ENCODE results near the gene RASAL2.

The RASAL2 gene

GRCh38 chr1:178457651-178458050 is 363.7 kb downstream of the RASAL2 start:
- H3K4me1 ChIP-seq (ENCODE audit: control insufficient read depth in 1 of 2, insufficient read depth in 1 of 2, low read depth in 1 of 2, low read length in 1 of 2), result no peaks in the 10 kb centered on the region
- TF ChIP-seq, protein P1, sequence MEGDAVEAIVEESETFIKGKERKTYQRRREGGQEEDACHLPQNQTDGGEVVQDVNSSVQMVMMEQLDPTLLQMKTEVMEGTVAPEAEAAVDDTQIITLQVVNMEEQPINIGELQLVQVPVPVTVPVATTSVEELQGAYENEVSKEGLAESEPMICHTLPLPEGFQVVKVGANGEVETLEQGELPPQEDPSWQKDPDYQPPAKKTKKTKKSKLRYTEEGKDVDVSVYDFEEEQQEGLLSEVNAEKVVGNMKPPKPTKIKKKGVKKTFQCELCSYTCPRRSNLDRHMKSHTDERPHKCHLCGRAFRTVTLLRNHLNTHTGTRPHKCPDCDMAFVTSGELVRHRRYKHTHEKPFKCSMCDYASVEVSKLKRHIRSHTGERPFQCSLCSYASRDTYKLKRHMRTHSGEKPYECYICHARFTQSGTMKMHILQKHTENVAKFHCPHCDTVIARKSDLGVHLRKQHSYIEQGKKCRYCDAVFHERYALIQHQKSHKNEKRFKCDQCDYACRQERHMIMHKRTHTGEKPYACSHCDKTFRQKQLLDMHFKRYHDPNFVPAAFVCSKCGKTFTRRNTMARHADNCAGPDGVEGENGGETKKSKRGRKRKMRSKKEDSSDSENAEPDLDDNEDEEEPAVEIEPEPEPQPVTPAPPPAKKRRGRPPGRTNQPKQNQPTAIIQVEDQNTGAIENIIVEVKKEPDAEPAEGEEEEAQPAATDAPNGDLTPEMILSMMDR (IDR thresholded peaks at IDR 0.05), result no peak
- no peaks in the 10 kb centered on the region for H3K27me3 ChIP-seq
- H3K9me3 ChIP-seq, result no peaks in the 10 kb centered on the region
- H3K36me3 ChIP-seq, result no peaks in the 10 kb centered on the region
- H3K27ac ChIP-seq, result no peak overlapping the region
- H3K4me3 ChIP-seq (ENCODE audit: low read depth in 1 of 2, low read length in 1 of 2), result no peak overlapping the region

GRCh38 chr1:178458203-178458602 is 364.3 kb downstream of the RASAL2 start:
- Histone ChIP-seq H3K4me3 (ENCODE audit: low read depth in 1 of 2, low read length in 1 of 2) (no peak overlapping the region), H3K4me1 (ENCODE audit: control insufficient read depth in 1 of 2, insufficient read depth in 1 of 2, low read depth in 1 of 2, low read length in 1 of 2) (no peaks in the 10 kb centered on the region), H3K27me3 (no peaks in the 10 kb centered on the region), H3K36me3 (no peaks in the 10 kb centered on the region), H3K27ac (no peak overlapping the region), H3K9me3 (no peaks in the 10 kb centered on the region)
- TF ChIP-seq, protein P1 (IDR thresholded peaks at IDR 0.05), result no peak

DNA sequence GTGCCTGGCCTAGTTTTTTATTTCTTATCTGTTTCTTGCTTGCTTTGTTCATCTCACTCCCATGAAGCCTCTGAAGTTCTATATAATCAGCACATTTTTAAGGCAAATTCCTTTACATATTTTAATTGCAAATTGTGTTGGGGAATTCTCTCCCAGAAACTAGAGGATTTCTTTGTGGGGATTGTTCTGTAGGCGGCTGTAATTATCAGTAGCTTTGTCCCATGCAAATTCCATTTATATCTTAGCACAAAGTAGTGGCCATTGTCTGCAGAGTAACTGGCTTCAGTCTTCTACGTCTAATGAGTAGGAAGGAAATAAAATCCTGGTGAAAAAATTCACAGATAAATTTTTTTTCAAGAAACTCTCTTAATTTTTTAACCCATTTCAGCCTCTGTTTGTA is 367.2 kb downstream of the RASAL2 start:
- TF ChIP-seq, protein P1 (IDR thresholded peaks at IDR 0.05), result no peak
- Histone ChIP-seq H3K4me1 (ENCODE audit: control insufficient read depth in 1 of 2, insufficient read depth in 1 of 2, low read depth in 1 of 2, low read length in 1 of 2) (no peaks in the 10 kb centered on the region), H3K27ac (no peak overlapping the region), H3K4me3 (ENCODE audit: low read depth in 1 of 2, low read length in 1 of 2) (no peak overlapping the region), H3K36me3 (no peaks in the 10 kb centered on the region), H3K27me3 (no peaks in the 10 kb centered on the region), H3K9me3 (no peaks in the 10 kb centered on the region)

DNA sequence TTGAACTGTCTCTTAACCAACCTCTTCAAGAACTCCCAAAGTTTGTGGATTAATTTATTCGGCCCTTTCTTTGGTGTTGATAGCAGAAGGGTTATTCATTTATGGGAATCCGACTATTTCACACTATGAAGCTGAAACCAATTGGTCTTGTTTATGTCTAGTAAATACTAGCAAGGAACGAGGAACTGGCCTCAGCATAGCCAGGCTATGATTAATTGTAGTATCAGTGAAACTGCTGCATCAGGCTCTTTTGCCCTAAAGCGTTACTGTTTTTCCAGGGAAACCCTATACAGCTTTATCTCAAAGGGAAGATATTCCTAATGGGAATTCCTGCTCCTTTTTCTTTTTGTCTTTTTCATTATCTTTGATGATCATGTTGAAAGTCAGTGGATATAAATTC is 367.8 kb downstream of the RASAL2 start:
- Histone ChIP-seq H3K9me3 (no peaks in the 10 kb centered on the region), H3K4me3 (ENCODE audit: low read depth in 1 of 2, low read length in 1 of 2) (no peak overlapping the region), H3K27me3 (no peaks in the 10 kb centered on the region), H3K36me3 (no peaks in the 10 kb centered on the region), H3K4me1 (ENCODE audit: control insufficient read depth in 1 of 2, insufficient read depth in 1 of 2, low read depth in 1 of 2, low read length in 1 of 2) (peaks cover 0 to 2% of the 10 kb centered on the region in 2 experiments), H3K27ac (no peak overlapping the region)
- TF ChIP-seq, protein P1 (IDR thresholded peaks at IDR 0.05), result no peak

DNA sequence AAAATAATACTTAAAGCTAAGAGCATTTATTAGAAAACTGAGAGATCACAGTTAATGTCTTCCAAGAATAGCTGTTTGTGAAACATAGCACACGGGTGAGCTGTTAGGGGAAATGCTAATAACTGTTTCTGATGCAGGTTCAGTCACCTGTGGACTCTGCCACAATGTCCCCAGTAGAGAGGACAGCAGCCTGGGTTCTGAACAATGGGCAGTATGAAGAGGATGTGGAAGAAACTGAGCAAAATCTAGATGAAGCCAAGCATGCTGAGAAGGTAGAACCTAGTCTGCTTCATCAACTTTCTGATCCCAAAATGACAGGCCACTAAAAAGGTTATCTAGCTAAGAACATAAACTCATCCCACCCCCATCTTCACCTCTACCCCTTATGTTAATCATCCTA is 370.2 kb downstream of the RASAL2 start:
- peaks cover 3 to 10% of the 10 kb centered on the region in 2 experiments for H3K4me1 ChIP-seq (ENCODE audit: control insufficient read depth in 1 of 2, insufficient read depth in 1 of 2, low read depth in 1 of 2, low read length in 1 of 2)
- H3K9me3 ChIP-seq, result no peaks in the 10 kb centered on the region
- H3K27ac ChIP-seq, result no peak overlapping the region
- TF ChIP-seq, protein P1 (IDR thresholded peaks at IDR 0.05), result no peak
- H3K27me3 ChIP-seq, result no peaks in the 10 kb centered on the region
- no peaks in the 10 kb centered on the region for H3K36me3 ChIP-seq
- no peak overlapping the region for H3K4me3 ChIP-seq (ENCODE audit: low read depth in 1 of 2, low read length in 1 of 2)

DNA sequence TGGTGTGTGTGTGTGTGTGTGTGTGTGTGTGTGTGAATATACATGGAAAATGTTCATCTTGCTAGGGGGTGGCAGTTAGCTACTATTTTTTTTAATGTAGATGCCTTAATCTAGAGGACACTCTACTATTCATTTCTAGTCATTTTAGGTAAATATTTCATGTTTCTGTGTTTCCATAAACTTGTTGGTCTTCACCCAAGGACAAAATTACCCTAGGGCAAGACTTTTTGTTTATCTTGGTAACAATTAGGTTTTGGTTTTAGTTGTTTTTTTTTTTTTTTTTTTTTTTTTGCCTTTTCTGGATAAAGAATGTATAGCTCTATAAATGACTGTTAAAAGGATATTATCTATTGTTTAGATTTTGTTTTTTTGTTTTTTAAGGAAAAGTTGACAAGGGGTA is 370.7 kb downstream of the RASAL2 start:
- Histone ChIP-seq H3K36me3 (no peaks in the 10 kb centered on the region), H3K4me1 (ENCODE audit: control insufficient read depth in 1 of 2, insufficient read depth in 1 of 2, low read depth in 1 of 2, low read length in 1 of 2) (peaks cover 3 to 10% of the 10 kb centered on the region in 2 experiments), H3K27me3 (no peaks in the 10 kb centered on the region), H3K27ac (no peak overlapping the region), H3K4me3 (ENCODE audit: low read depth in 1 of 2, low read length in 1 of 2) (no peak overlapping the region), H3K9me3 (no peaks in the 10 kb centered on the region)
- TF ChIP-seq, protein P1 (IDR thresholded peaks at IDR 0.05), result no peak

Data from neutrophil (primary cell).